T-helper 1 cell treated with Interleukin-12 subunit alpha and Interleukin-12 subunit beta and Interleukin-4 antibody, amounts not matched to agents 30 ng/mL and 1 ng/mL, for 36 hours (primary cell): Measurements from ENCODE around the gene ACMSD. TPM values are rescaled to one million over a fixed set of nuclear protein-coding genes. Genes with fewer than 3 reads are reported as not detected.
"Not testable (repeated sequence)": the region's sequence is repeated elsewhere in the genome, so short reads cannot be mapped to it uniquely, and the experiment has no call there.

ENCODE experiments used
- intact Hi-C: fragments of 100-400 bp; cut with micrococcal nuclease; formaldehyde crosslinking; loops from one replicate; pipeline ENCODE4 v1.15.1; 2024
- total RNA-seq: library from RNA; stranded (reverse); gene quantifications from 2 replicates; pipeline ENCODE4 v1.2.3, GENCODE V29; 2022

The ACMSD gene
- total RNA-seq = not detected in 2 replicates

GRCh38 chr2:134838143-134838620 lies at the start of gene ACMSD:
ACMSD (plus strand) TSS chr2:134838616; CDS start chr2:134838683, 67 bp downstream.
- intact Hi-C loops = no loop called here

GRCh38 chr2:134790487-134790886 lies 47.9 kb upstream of the ACMSD start:
- intact Hi-C loops = no loop called here

- intact Hi-C loops = no loop called here
Measured at GRCh38 chr2:134791616-134792015, 46.8 kb upstream of the ACMSD start.

- intact Hi-C loops = no loop called here
Measured at GRCh38 chr2:134792186-134792585, 46.2 kb upstream of the ACMSD start.

- intact Hi-C loops = no loop called here
Measured at GRCh38 chr2:134795765-134796164, 42.7 kb upstream of the ACMSD start.

DNA sequence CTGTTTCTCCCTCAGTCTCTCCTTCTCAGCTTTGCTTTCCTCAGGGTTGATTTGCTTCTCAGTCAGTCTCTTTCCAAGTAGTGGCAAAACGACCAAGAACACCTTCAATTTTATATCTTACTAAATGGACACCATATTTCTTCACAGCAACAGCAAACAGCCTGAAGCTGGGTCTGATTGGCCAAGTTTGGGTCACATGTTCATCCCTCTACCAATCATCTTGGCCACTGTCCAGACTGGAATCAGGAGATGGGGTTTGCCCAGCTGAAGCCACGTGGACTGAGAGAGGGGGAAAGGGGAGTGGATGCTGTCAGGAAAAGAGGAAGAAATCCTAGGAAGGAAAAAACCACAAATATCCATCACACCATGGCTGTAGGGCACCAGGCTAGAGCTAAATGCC lies 42.0 kb upstream of the ACMSD start:
- intact Hi-C loops = no loop called here

DNA sequence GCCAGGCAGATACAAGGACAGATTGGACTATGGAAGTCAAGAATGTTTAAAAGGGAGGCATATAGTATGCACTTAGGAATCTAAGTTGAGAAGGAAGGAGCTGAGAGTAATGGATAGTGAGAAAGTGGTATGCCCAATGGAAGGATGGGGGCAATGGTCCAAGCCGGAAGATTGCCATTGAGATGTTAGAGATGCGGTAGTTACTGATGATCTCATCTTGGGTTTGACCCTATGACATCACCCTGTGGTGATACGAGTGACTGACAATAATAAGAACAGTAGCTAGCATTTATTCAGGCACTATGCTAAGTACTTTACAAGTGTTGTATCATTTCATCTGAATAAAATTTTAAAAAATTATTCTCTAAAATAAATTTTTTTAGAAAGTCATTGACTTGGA lies 38.5 kb upstream of the ACMSD start:
- intact Hi-C loops = no loop called here

DNA sequence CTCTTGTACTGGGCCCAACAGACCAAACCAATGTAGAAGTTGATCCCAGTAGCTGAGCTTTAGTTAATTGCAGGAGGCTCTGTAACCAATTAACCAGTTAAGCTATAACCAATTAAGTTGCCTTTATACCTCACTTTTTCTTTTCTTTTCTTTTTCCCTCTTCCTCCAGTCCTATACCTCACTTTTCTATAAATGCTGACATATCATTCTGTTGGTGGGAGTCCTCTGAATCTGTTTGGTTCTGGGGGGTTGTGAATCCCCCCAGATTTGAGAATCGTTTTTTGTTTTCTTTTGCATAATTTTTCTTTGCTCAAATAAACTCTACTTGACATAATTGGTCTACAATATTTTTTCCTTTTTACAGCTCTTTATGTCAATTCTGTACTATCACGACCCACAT lies 38.1 kb upstream of the ACMSD start:
- intact Hi-C loops = no loop called here

GRCh38 chr2:134803609-134804405 lies 34.6 kb upstream of the ACMSD start:
- intact Hi-C loops = not testable (repeated sequence)

DNA sequence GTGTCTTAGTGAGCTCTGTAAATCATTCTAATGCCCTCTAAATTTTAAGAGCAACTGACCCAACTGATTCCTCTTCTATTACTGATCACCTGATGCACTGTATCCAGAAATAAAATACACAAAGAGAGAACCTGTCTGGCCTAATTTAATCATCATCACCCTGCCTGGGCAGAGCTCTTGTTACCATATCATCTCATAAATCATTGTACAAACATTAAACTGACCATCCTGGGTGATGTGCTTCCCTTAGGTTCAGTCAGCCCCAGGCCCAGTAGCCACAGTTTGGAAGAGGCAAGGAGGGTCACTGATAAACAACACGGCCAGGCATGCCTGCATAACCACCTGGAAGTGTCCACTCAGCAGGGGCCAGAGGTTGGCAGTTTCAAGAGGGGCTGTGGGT lies 22.7 kb upstream of the ACMSD start:
- intact Hi-C loops = no loop called here

GRCh38 chr2:134818321-134818720 lies 20.1 kb upstream of the ACMSD start:
- intact Hi-C loops = no loop called here

DNA sequence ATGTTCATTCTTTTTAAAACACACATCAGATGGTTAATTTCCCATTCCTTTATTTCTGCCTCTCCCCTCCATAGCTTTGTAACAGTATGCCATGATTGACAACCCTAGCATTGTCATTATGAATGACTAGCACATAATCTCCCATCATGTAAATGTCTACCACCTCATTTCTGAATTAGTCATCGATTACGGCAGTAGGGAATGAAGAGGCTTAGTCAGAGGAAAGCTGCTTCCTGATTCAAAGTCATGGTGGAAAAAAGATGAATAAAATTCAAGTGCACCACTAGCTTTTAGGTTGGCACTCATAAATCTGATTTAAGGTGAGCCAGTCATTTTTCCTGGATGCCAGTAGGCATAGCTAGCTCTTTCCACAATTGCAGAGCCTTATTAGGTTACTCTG lies 19.1 kb upstream of the ACMSD start:
- intact Hi-C loops = no loop called here

DNA sequence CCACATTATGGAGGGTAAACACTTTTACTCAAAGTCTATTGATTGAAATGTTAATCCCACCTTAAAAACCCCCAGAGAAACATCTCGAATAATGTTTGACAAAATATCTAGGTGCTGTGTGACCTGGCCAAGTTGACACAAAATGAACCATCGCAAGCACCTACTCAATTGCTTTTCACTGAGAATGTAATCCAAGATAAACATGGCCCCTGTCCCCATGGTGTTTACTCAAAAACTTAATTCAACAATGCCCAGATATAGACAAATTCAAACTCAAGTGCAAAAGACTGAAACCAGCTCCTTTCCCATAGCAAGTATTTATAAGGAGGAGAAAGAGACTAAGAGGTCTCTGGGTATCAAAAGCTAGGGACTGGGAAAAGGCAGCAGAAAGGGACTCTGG lies 15.0 kb upstream of the ACMSD start:
- intact Hi-C loops = no loop called here

DNA sequence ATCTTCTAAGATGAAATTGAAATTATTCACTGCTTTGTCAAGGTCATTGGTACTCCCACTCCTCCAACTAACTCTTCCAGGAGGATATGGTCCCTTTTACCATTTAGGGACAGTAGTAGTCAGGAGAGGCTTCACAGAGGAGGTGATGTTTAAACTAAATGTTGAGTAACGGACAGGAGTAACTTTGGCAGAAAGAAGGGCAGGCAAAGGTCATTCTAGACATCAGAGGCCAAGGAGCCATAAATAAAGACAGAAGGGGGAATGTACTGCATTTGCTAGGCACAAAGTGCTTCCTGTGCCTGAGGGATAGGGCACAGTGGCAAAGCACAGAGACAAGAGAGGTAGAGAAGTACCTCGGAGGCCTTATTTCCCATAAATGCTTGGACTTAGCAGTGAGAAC lies 14.6 kb upstream of the ACMSD start:
- intact Hi-C loops = no loop called here

GRCh38 chr2:134825716-134826115 lies 12.7 kb upstream of the ACMSD start:
- intact Hi-C loops = not testable (repeated sequence)

GRCh38 chr2:134835471-134835870 lies 2.9 kb upstream of the ACMSD start:
- intact Hi-C loops = no loop called here

DNA sequence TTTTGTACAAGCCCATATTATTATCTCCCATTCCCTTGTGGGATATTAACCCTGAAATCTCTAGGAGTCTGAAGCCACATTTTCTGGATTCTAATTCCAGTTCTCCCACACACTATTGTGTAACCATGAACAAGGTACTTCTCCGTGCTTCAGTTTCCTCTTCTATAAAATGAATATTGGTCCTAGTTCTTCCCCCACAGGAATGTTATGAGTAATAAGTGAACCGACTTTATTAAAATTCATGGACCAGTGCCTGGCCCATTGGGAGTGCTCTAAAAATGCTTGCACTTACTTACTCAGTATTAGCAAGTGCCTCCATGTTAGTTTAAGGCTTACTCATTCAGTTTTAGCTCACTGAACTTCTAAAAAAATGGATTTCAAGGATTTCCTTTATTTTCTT lies 1.4 kb upstream of the ACMSD start:
- intact Hi-C loops = no loop called here

- intact Hi-C loops = no loop called here
Measured at GRCh38 chr2:134839649-134840048, 1.2 kb downstream of the ACMSD start.

GRCh38 chr2:134842930-134843490 lies 4.6 kb downstream of the ACMSD start:
- intact Hi-C loops = no loop called here

DNA sequence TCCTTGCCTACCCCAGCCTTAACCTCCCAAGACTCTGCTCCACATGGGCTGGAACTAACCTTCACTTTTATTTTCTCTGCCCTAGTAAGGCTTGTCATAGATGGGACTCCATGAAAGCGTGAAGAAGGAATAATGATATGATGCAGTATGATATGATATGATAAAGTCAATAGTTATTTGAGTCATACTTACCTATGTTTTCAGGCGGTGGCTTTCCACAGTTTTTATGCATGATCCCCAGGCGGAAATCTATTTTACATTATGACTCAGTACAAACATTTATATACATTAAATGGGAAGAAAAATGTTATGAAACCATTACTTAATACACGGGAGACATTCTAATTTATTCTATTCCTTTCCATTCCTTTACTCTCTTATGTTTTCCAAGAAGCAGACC lies 5.6 kb downstream of the ACMSD start:
- intact Hi-C loops = no loop called here

GRCh38 chr2:134845028-134845427 lies 6.6 kb downstream of the ACMSD start:
- intact Hi-C loops = no loop called here

DNA sequence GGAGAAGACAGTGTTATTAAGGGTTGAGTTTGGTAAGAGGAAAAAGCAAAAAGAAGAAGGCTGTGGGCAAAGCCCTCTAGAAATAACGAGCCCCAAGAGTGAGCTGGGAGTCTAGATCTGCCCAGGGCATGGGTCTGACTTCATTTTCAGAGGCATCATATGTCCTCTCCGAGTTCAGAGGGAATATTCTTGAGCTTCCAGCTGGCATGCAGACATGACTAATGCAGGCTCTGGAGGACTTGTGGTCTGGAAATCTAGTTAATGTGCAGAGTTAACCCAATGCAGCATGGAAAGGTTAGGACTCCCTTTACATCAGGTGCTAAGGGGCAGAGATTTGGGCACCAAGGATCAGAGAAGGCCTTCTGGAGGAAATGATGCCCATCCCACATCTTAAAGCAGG lies 7.3 kb downstream of the ACMSD start:
- intact Hi-C loops = no loop called here

DNA sequence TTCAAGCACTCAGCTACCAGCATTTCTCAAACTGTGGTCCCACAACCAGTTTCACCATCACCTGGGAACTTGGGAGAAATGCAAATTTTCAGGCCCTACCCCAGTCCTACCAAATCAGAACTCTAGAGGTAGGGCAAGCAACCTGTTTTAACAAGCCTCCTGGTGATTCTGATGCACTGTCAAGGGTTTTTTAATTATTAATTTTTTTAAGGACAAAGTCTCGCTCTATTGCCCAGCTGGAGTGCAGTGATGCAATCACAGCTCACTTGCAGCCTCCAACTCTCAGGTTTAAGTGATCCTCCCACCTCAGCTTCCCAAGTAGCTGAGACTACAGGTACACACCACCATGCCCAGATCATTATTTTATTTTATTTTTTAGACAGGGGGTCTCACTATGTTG lies 7.8 kb downstream of the ACMSD start:
- intact Hi-C loops = no loop called here
